Heart left ventricle (tissue), 13 donors: ENCODE results near the gene TSPAN13.

Source experiments
- POLR2A ChIP-seq, 2 donors: fragments of 450-650 bp; IDR thresholded peaks; one replicate each; pipeline ENCODE4 v1.6.1; 2017; ENCODE audit warnings: antibody characterized with exemption in 2 of 2, mild to moderate bottlenecking in 2 of 2, moderate library complexity in 2 of 2
- TF ChIP-seq, protein P1 (sequence below), 12 donors: fragments of 200-600 bp; sonication (generic) in 4 of 12; IDR thresholded peaks; one replicate each; pipeline versions ENCODE4 v1.5.0 to v1.8.0; 2018 to 2022; ENCODE audit warnings: antibody characterized with exemption in 12 of 12, mild to moderate bottlenecking in 5 of 12
- donor health status: ischemic (EF 13 %, LVEDD 7.1; RV severe dilation, severe dysfunction).
- donor health status: DM: no; HTN: yes; CAD: no.
- donor health status: DM: no; HTN: no; CAD: no.
- donor health status: ischemic (EF 25% LVEDD 6.9; RV normal size, moderate dysfunction).
- donor health status: ischemic (EF 25% LVEDD 5.7; RV mildly dilated, moderate dysfunction).
- donor health status: ischemic (EF 35%, LVEDD 5.7; RV mildly dilated, moderate dysfunction).
- donor health status: nonischemic (EF 11% LVEDD 7.7; RV severe dilation, severe dysfunction).
- donor health status: DM: yes; HTN: yes; CAD: no.
- donor health status: PGD.
- donor health status: ischemic (EF 29% LVEDD 5.4; RV normal size, mild dysfunction).
- donor health status: nonischemic (EF 23%, LVEDD 6.1; RV moderate dilation, normal function).

DNA sequence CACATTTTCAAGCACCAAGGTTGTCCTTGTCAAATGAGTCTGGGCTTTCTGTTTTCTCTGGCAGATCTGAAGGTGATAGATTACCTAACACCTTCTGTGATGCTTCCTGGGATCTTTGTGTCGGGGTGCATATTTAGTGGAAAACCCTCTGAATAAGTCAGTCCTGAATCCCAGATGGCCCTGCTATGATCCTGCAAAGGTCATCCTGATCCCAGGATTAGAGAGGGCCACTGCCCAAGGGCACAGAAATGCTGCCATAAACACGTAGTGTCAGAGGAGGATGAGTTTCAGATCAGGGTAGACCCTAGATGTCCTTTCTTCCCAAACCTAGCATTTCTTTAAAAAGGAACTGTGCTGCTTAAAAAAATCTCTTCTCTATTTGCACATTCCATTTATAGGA, 32.3 kb downstream of the TSPAN13 start:
- TF ChIP-seq, protein P1, sequence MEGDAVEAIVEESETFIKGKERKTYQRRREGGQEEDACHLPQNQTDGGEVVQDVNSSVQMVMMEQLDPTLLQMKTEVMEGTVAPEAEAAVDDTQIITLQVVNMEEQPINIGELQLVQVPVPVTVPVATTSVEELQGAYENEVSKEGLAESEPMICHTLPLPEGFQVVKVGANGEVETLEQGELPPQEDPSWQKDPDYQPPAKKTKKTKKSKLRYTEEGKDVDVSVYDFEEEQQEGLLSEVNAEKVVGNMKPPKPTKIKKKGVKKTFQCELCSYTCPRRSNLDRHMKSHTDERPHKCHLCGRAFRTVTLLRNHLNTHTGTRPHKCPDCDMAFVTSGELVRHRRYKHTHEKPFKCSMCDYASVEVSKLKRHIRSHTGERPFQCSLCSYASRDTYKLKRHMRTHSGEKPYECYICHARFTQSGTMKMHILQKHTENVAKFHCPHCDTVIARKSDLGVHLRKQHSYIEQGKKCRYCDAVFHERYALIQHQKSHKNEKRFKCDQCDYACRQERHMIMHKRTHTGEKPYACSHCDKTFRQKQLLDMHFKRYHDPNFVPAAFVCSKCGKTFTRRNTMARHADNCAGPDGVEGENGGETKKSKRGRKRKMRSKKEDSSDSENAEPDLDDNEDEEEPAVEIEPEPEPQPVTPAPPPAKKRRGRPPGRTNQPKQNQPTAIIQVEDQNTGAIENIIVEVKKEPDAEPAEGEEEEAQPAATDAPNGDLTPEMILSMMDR (IDR thresholded peaks at IDR 0.05): no peak
- no peak for TF ChIP-seq POLR2A (IDR thresholded peaks at IDR 0.05)
